ENCODE results near the gene TMEM181.
"Not testable (repeated sequence)": the region's sequence is repeated elsewhere in the genome, so short reads cannot be mapped to it uniquely, and the experiment has no call there.

TMEM181 gene

GRCh38 chr6:158644231-158645063, 84.6 kb downstream of the TMEM181 start, which contains the start of gene DYNLT1:
TSS of gene DYNLT1 (minus strand) at chr6:158644743. CDS start at chr6:158644708, 35 bp downstream.
- no peaks in the 10 kb centered on the region for H3K9me3 ChIP-seq (ENCODE audit: control insufficient read depth in 5 of 5, low read length in 5 of 5)
- peaks cover 0 to 10% (median 6%) of the 10 kb centered on the region in 5 donors for H3K36me3 ChIP-seq (ENCODE audit: control insufficient read depth in 5 of 5, insufficient read depth in 5 of 5, low read length in 5 of 5)
- H3K4me1 ChIP-seq (ENCODE audit: control insufficient read depth in 5 of 5, insufficient read depth in 5 of 5, low read length in 5 of 5) = peaks cover 4 to 34% (median 27%) of the 10 kb centered on the region in 5 donors
- peak within 1 kb of the TSS; percentile 68 to 96 (median 90) for H3K9ac ChIP-seq (ENCODE audit: low read length in 5 of 5)
- H3K4me3 ChIP-seq (ENCODE audit: low read depth in 1 of 5, low read length in 5 of 5) = peak within 1 kb of the TSS; percentile 84 to 94 (median 89)
- H3K27ac ChIP-seq (ENCODE audit: low read depth, low read length) = peak within 1 kb of the TSS; percentile 82
- no peaks in the 10 kb centered on the region for H3K27me3 ChIP-seq (ENCODE audit: control insufficient read depth in 5 of 5, insufficient read depth in 4 of 5, low read length in 5 of 5)

DNA sequence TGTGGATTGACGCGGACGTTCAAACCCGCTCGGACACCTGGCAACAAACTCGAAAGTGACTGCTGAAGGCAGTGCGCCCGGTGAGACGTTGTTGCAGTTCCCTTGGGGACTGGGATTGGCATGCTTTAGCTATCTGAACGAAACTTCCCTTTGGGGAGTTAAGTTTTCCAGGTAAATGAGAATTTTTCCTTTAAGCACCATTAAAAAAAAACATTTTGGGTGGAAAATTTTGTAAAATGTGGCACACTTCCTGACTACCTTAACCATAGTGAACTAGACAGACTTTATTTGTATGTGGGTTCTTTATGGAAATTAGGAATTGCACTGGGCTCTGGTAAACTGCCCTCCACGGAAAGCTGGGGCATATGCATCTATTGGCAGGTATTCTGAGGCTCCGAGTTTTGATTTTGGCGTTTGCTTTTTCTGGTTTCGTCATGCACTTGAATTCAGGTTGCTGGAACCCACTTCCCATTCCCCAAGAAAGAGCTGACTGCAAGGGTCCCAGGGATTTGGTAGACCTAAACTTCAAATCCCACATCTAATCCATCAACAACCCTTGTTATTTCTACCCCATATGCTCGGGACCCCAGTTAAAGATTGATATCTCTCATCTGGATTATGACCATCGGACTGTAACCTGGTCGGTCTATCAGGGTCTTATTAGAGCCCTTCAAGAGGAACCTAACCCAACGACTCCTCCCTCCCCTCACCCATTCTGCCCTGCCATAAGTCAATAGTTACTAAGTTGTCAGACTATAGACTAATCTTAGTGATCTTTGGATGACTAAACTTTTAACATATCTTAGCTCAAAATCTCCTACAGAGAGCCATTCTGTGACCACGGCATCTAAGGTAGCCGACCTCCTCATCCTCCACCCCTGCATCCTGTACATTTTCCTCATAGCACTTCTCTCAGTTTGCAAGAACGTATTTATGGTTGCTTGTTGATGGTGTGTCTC, 85.5 kb downstream of the TMEM181 start:
- Histone ChIP-seq H3K9me3 (ENCODE audit: control insufficient read depth in 5 of 5, low read length in 5 of 5) (no peaks in the 10 kb centered on the region), H3K4me3 (ENCODE audit: low read depth in 1 of 5, low read length in 5 of 5) (peak overlapping the region; percentile 84 to 94 (median 89)), H3K4me1 (ENCODE audit: control insufficient read depth in 5 of 5, insufficient read depth in 5 of 5, low read length in 5 of 5) (peaks cover 4 to 38% (median 27%) of the 10 kb centered on the region in 5 donors), H3K27ac (ENCODE audit: low read depth, low read length) (peak overlapping the region; percentile 82), H3K9ac (ENCODE audit: low read length in 5 of 5) (peak overlapping the region in 4 of 5 donors; percentile 62 to 96 (median 90)), H3K27me3 (ENCODE audit: control insufficient read depth in 5 of 5, insufficient read depth in 4 of 5, low read length in 5 of 5) (no peaks in the 10 kb centered on the region), H3K36me3 (ENCODE audit: control insufficient read depth in 5 of 5, insufficient read depth in 5 of 5, low read length in 5 of 5) (peaks cover 0 to 4% (median 4%) of the 10 kb centered on the region in 5 donors)

DNA sequence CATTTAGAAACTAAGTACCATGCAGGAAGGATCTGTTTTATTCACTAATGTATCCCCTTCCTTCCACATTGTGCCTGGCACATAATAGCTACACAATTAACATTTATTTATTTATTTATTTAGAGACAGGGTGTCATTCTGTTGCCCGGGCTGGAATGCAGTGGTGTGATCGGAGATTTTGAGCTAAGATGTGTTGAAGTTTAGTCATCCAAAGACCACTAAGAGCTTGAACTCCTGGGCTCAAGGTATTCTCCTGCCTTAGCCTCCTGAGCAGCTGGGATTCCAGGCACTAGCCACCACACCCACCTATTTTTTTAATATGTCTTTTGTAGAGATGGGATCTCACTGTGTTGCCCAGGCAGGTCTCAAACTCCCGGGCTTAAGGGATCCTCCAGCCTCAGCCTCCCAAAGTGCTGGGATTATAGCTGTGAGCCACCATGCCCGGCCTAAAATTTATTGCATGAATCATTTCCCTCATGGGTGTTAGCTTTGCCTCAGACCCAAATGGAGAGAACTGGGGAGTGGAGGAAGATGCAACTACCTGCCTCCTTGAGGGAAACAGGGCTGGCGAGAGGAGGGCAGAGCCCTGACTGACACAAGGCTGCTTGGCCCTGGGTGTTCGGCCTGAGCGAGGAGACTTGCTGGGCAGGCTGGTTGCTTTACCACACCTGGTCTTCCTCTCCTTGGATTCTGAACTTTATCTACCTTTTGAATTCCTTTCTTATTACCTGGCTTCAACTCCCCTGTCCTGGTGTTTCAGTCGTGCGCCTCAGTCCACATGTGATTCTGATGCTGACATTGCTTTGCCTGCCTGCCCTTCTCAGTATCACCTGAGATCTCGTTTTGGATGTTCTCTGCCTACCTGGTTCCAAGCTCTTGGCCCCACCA, 86.4 kb downstream of the TMEM181 start:
- no peaks in the 10 kb centered on the region for H3K36me3 ChIP-seq (ENCODE audit: control insufficient read depth in 5 of 5, insufficient read depth in 5 of 5, low read length in 5 of 5)
- no peaks in the 10 kb centered on the region for H3K27me3 ChIP-seq (ENCODE audit: control insufficient read depth in 5 of 5, insufficient read depth in 4 of 5, low read length in 5 of 5)
- H3K9me3 ChIP-seq (ENCODE audit: control insufficient read depth in 5 of 5, low read length in 5 of 5) = no peaks in the 10 kb centered on the region
- no peak overlapping the region for H3K9ac ChIP-seq (ENCODE audit: low read length in 5 of 5)
- peaks cover 4 to 38% (median 27%) of the 10 kb centered on the region in 5 donors for H3K4me1 ChIP-seq (ENCODE audit: control insufficient read depth in 5 of 5, insufficient read depth in 5 of 5, low read length in 5 of 5)
- no peak overlapping the region for H3K4me3 ChIP-seq (ENCODE audit: low read depth in 1 of 5, low read length in 5 of 5)
- H3K27ac ChIP-seq (ENCODE audit: low read depth, low read length) = no peak overlapping the region

- Histone ChIP-seq H3K4me3 (ENCODE audit: low read depth in 1 of 5, low read length in 5 of 5) (no peak overlapping the region), H3K4me1 (ENCODE audit: control insufficient read depth in 5 of 5, insufficient read depth in 5 of 5, low read length in 5 of 5) (peaks cover 0 to 31% (median 18%) of the 10 kb centered on the region in 5 donors), H3K27ac (ENCODE audit: low read depth, low read length) (no peak overlapping the region), H3K27me3 (ENCODE audit: control insufficient read depth in 5 of 5, insufficient read depth in 4 of 5, low read length in 5 of 5) (no peaks in the 10 kb centered on the region), H3K9ac (ENCODE audit: low read length in 5 of 5) (no peak overlapping the region), H3K36me3 (ENCODE audit: control insufficient read depth in 5 of 5, insufficient read depth in 5 of 5, low read length in 5 of 5) (no peaks in the 10 kb centered on the region), H3K9me3 (ENCODE audit: control insufficient read depth in 5 of 5, low read length in 5 of 5) (no peaks in the 10 kb centered on the region)
These were observed 87.6 kb downstream of the TMEM181 start for GRCh38 chr6:158647501-158647900.

- Histone ChIP-seq H3K4me1 (ENCODE audit: control insufficient read depth in 5 of 5, insufficient read depth in 5 of 5, low read length in 5 of 5) (peaks cover 0 to 20% (median 8%) of the 10 kb centered on the region in 5 donors), H3K9ac (ENCODE audit: low read length in 5 of 5) (no peak overlapping the region), H3K4me3 (ENCODE audit: low read depth in 1 of 5, low read length in 5 of 5) (no peak overlapping the region), H3K36me3 (ENCODE audit: control insufficient read depth in 5 of 5, insufficient read depth in 5 of 5, low read length in 5 of 5) (no peaks in the 10 kb centered on the region), H3K27me3 (ENCODE audit: control insufficient read depth in 5 of 5, insufficient read depth in 4 of 5, low read length in 5 of 5) (no peaks in the 10 kb centered on the region), H3K27ac (ENCODE audit: low read depth, low read length) (no peak overlapping the region), H3K9me3 (ENCODE audit: control insufficient read depth in 5 of 5, low read length in 5 of 5) (no peaks in the 10 kb centered on the region)
These were observed 88.8 kb downstream of the TMEM181 start for GRCh38 chr6:158648682-158649131.

GRCh38 chr6:158649289-158650143, 89.6 kb downstream of the TMEM181 start, which contains the start of gene SYTL3:
TSS of gene SYTL3 (plus strand) at chr6:158650054. CDS start at chr6:158663269, 13,215 bp downstream.
- peaks cover 0 to 22% (median 12%) of the 10 kb centered on the region in 5 donors for H3K4me1 ChIP-seq (ENCODE audit: control insufficient read depth in 5 of 5, insufficient read depth in 5 of 5, low read length in 5 of 5)
- no peaks in the 10 kb centered on the region for H3K27me3 ChIP-seq (ENCODE audit: control insufficient read depth in 5 of 5, insufficient read depth in 4 of 5, low read length in 5 of 5)
- H3K27ac ChIP-seq (ENCODE audit: low read depth, low read length) = no peak within 1 kb of the TSS
- H3K9me3 ChIP-seq (ENCODE audit: control insufficient read depth in 5 of 5, low read length in 5 of 5) = no peaks in the 10 kb centered on the region
- no peak within 1 kb of the TSS for H3K4me3 ChIP-seq (ENCODE audit: low read depth in 1 of 5, low read length in 5 of 5)
- H3K9ac ChIP-seq (ENCODE audit: low read length in 5 of 5) = no peak within 1 kb of the TSS
- H3K36me3 ChIP-seq (ENCODE audit: control insufficient read depth in 5 of 5, insufficient read depth in 5 of 5, low read length in 5 of 5) = no peaks in the 10 kb centered on the region

GRCh38 chr6:158651981-158652737, 92.3 kb downstream of the TMEM181 start:
- H3K4me1 ChIP-seq (ENCODE audit: control insufficient read depth in 5 of 5, insufficient read depth in 5 of 5, low read length in 5 of 5) = peaks cover 2 to 28% (median 17%) of the 10 kb centered on the region in 5 donors
- H3K9me3 ChIP-seq (ENCODE audit: control insufficient read depth in 5 of 5, low read length in 5 of 5); H3K4me3 ChIP-seq (ENCODE audit: low read depth in 1 of 5, low read length in 5 of 5); H3K36me3 ChIP-seq (ENCODE audit: control insufficient read depth in 5 of 5, insufficient read depth in 5 of 5, low read length in 5 of 5); H3K27me3 ChIP-seq (ENCODE audit: control insufficient read depth in 5 of 5, insufficient read depth in 4 of 5, low read length in 5 of 5); H3K9ac ChIP-seq (ENCODE audit: low read length in 5 of 5); H3K27ac ChIP-seq (ENCODE audit: low read depth, low read length): not testable (repeated sequence)

GRCh38 chr6:158653577-158654354, 93.9 kb downstream of the TMEM181 start:
- Histone ChIP-seq H3K27me3 (ENCODE audit: control insufficient read depth in 5 of 5, insufficient read depth in 4 of 5, low read length in 5 of 5) (peaks cover 0 to 3% (median 0%) of the 10 kb centered on the region in 5 donors), H3K9ac (ENCODE audit: low read length in 5 of 5) (peak overlapping the region in 1 of 5 donors; percentile 31), H3K4me1 (ENCODE audit: control insufficient read depth in 5 of 5, insufficient read depth in 5 of 5, low read length in 5 of 5) (peaks cover 2 to 28% (median 17%) of the 10 kb centered on the region in 5 donors), H3K36me3 (ENCODE audit: control insufficient read depth in 5 of 5, insufficient read depth in 5 of 5, low read length in 5 of 5) (no peaks in the 10 kb centered on the region), H3K4me3 (ENCODE audit: low read depth in 1 of 5, low read length in 5 of 5) (no peak overlapping the region), H3K27ac (ENCODE audit: low read depth, low read length) (no peak overlapping the region), H3K9me3 (ENCODE audit: control insufficient read depth in 5 of 5, low read length in 5 of 5) (no peaks in the 10 kb centered on the region)
